HCT116 (cell line): ENCODE results near the gene KRTAP12-2.
"Not testable (repeated sequence)": the region's sequence is repeated elsewhere in the genome, so short reads cannot be mapped to it uniquely, and the experiment has no call there.

Experiments used
- CBX3 ChIP-seq: IDR thresholded peaks from 2 replicates; pipeline ENCODE4 v1.6.1; 2012; ENCODE audit warnings: low read depth
- EZH2 ChIP-seq: fragments of 200-600 bp; sonication (generic); IDR thresholded peaks from 2 replicates; pipeline ENCODE4 v1.6.1; 2017; ENCODE audit warnings: antibody characterized with exemption, mixed run types
- EZH2phosphoT487 ChIP-seq: fragments of 200-600 bp; IDR thresholded peaks from 2 replicates; pipeline ENCODE4 v1.6.1; 2018; ENCODE audit warnings: antibody characterized with exemption, borderline replicate concordance
- JUND ChIP-seq: IDR thresholded peaks from 2 replicates; pipeline ENCODE4 v1.6.1; 2012
- MAX ChIP-seq: IDR thresholded peaks from 2 replicates; pipeline ENCODE4 v1.6.1; 2012
- POLR2A ChIP-seq: IDR thresholded peaks from 2 replicates; pipeline ENCODE4 v1.7.0; 2011; ENCODE audit warnings: borderline replicate concordance; ENCODE audit not compliant: insufficient read depth, insufficient read length; ENCODE audit errors: extremely low read depth
- POLR2AphosphoS5 ChIP-seq: IDR thresholded peaks from 2 replicates; pipeline ENCODE4 v1.6.1; 2011; ENCODE audit warnings: mild to moderate bottlenecking, low read depth, low read length, moderate library complexity
- SRF ChIP-seq: IDR thresholded peaks from 2 replicates; pipeline ENCODE4 v1.6.1; 2012; ENCODE audit warnings: low read depth
- YY1 ChIP-seq: IDR thresholded peaks from 2 replicates; pipeline ENCODE4 v1.6.1; 2011; ENCODE audit warnings: low read length, low read depth, moderate library complexity, mild to moderate bottlenecking; ENCODE audit not compliant: insufficient replicate concordance; ENCODE audit errors: extremely low read depth
- TF ChIP-seq, protein P1 (sequence below), 3 experiments: fragments of 200-600 bp in 1 of 3; sonication (generic) in 1 of 3; IDR thresholded peaks in 2 of 3; conservative IDR thresholded peaks in 1 of 3; 2 replicates each; pipeline ENCODE4 v1.5.1; 2012 to 2017; ENCODE audit warnings: low read depth in 2 of 3, low read length in 2 of 3, antibody characterized with exemption in 1 of 3, borderline replicate concordance in 1 of 3, control low read depth in 1 of 3, mild to moderate bottlenecking in 1 of 3, mixed read lengths in 1 of 3, mixed run types in 1 of 3, moderate library complexity in 1 of 3; ENCODE audit not compliant: insufficient read depth in 1 of 3

GRCh38 chr21:44627831-44628233, 38.9 kb downstream of the KRTAP12-2 start:
- TF ChIP-seq POLR2A, MAX, EZH2, YY1, SRF, POLR2AphosphoS5, JUND, EZH2phosphoT487, CBX3: not testable (repeated sequence)
- TF ChIP-seq, protein P1, sequence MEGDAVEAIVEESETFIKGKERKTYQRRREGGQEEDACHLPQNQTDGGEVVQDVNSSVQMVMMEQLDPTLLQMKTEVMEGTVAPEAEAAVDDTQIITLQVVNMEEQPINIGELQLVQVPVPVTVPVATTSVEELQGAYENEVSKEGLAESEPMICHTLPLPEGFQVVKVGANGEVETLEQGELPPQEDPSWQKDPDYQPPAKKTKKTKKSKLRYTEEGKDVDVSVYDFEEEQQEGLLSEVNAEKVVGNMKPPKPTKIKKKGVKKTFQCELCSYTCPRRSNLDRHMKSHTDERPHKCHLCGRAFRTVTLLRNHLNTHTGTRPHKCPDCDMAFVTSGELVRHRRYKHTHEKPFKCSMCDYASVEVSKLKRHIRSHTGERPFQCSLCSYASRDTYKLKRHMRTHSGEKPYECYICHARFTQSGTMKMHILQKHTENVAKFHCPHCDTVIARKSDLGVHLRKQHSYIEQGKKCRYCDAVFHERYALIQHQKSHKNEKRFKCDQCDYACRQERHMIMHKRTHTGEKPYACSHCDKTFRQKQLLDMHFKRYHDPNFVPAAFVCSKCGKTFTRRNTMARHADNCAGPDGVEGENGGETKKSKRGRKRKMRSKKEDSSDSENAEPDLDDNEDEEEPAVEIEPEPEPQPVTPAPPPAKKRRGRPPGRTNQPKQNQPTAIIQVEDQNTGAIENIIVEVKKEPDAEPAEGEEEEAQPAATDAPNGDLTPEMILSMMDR (IDR thresholded peaks at IDR 0.05 in 2 of 3, conservative IDR thresholded peaks at IDR 0.05 in 1 of 3; ENCODE audit: borderline replicate concordance in 1 of 3, insufficient read depth in 1 of 3, low read depth in 2 of 3, low read length in 2 of 3) = not testable (repeated sequence)
